Spleen (tissue), 11 donors: ENCODE measurements around the gene ABCA10. TPM values are rescaled to one million over a fixed set of nuclear protein-coding genes. Genes with fewer than 3 reads are reported as not detected.

ENCODE experiments used
- DNase-seq: peaks from one replicate; pipeline ENCODE4 v3.0.0-alpha.2; 2020
- H3K27ac ChIP-seq, 8 donors: fragments of 200-600 bp; sonication (generic) in 7 of 8; 1 replicate in 4 of 8; 2 replicates in 4 of 8; pipeline versions ENCODE4 v1.5.0 to v1.8.0; 2016 to 2021; ENCODE audit warnings: inconsistent platforms in 4 of 8, mild to moderate bottlenecking in 4 of 8, moderate library complexity in 1 of 8
- H3K27me3 ChIP-seq, 7 donors: fragments of 200-600 bp; sonication (generic) in 6 of 7; replicated peaks in 1 of 7; 1 replicate in 4 of 7; 2 replicates in 3 of 7; pipeline versions ENCODE4 v1.5.0 to v1.8.0; 2016 to 2021; ENCODE audit warnings: inconsistent platforms in 3 of 7, mild to moderate bottlenecking in 1 of 7
- H3K36me3 ChIP-seq, 6 donors: fragments of 200-600 bp; sonication (generic) in 5 of 6; 1 replicate in 4 of 6; 2 replicates in 2 of 6; pipeline versions ENCODE4 v1.5.0 to v1.8.0; 2016 to 2021; ENCODE audit warnings: inconsistent platforms in 2 of 6
- H3K4me1 ChIP-seq, 6 donors: fragments of 200-600 bp; sonication (generic) in 5 of 6; 1 replicate in 3 of 6; 2 replicates in 3 of 6; pipeline versions ENCODE4 v1.5.0 to v1.8.0; 2016 to 2021; ENCODE audit warnings: inconsistent platforms in 3 of 6
- H3K4me3 ChIP-seq, 8 donors: fragments of 200-600 bp; sonication (generic) in 7 of 8; 1 replicate in 4 of 8; 2 replicates in 4 of 8; pipeline versions ENCODE4 v1.5.0 to v1.8.0; 2016 to 2021; ENCODE audit warnings: inconsistent platforms in 4 of 8, mild to moderate bottlenecking in 4 of 8, moderate library complexity in 2 of 8
- H3K9me3 ChIP-seq, 8 donors: fragments of 200-600 bp; sonication (generic) in 7 of 8; 1 replicate in 4 of 8; 2 replicates in 4 of 8; pipeline versions ENCODE4 v1.5.0 to v1.8.0; 2016 to 2021; ENCODE audit warnings: inconsistent platforms in 4 of 8
- POLR2A ChIP-seq, 3 donors: fragments of 450-650 bp; IDR thresholded peaks; one replicate each; pipeline ENCODE4 v1.5.1; 2017; ENCODE audit warnings: antibody characterized with exemption in 3 of 3, mild to moderate bottlenecking in 1 of 3
- POLR2AphosphoS5 ChIP-seq, 3 donors: sonication (generic); formaldehyde crosslinking; IDR thresholded peaks; one replicate each; pipeline ENCODE4 v1.5.1; 2017; ENCODE audit warnings: antibody characterized with exemption in 3 of 3
- WGBS, 5 donors: extraction: QIAGEN DNeasy Blood & Tissue Kit in 3 of 5; methylation state at CpG; one replicate each; pipeline versions ENCODE4 v1.1.5 to v1.1.7; 2013 to 2018; 5-methylcytosine and 5-hydroxymethylcytosine counted together
- intact Hi-C: fragments of 100-400 bp; cut with DNase I; formaldehyde crosslinking; loops from one replicate; pipeline ENCODE4 v1.15.0; 2023; ENCODE audit warnings: low total_unique reads
- polyA plus RNA-seq, 3 donors: library from polyadenylated mRNA; stranded (reverse); fragments of 200-250 nt; gene quantifications; one replicate each; pipeline ENCODE4 v1.2.1, GENCODE V29; 2013
- total RNA-seq, 7 donors: library from RNA; depleted of rRNA in 3 of 7; stranded (reverse); fragments of >200 nt in 3 of 7; fragmentation: NEBNext Ultra II Directional in 4 of 7; extraction: Animal tissue kit (Norgen Biotek cat#: 25700) in 4 of 7; gene quantifications; one replicate each; pipeline versions ENCODE4 v1.1.0 to v1.2.1, GENCODE V29; 2016 to 2021
- TF ChIP-seq, protein P1 (sequence below), 11 experiments: fragments of 200-600 bp in 7 of 11; fragments of 450-650 bp in 4 of 11; sonication (generic) in 4 of 11; IDR thresholded peaks in 8 of 11; conservative IDR thresholded peaks in 3 of 11; 1 replicate in 7 of 11; 2 replicates in 4 of 11; pipeline versions ENCODE4 v1.4.0 to v1.8.0; 2016 to 2021; ENCODE audit warnings: antibody characterized with exemption in 11 of 11, inconsistent platforms in 4 of 11, mild to moderate bottlenecking in 1 of 11
- donor health status: healthy with polysubstance abuse.
- donor health status: DM: no; HTN: no; CAD: no; lungs with moderate emphysema.
- donor health status: DM: no; HTN: no; CAD: no.
- donor health status: Bipolar disorder and iron deficiency.
- donor health status: healthy.
- donor health status: DM: no; HTN: no; CAD: no.
- donor health status: DM: yes; HTN: yes; CAD: no.

The ABCA10 gene
- total and polyA plus RNA-seq, 10 donors = 1.5 to 4.9 (median 2.4) TPM

DNA sequence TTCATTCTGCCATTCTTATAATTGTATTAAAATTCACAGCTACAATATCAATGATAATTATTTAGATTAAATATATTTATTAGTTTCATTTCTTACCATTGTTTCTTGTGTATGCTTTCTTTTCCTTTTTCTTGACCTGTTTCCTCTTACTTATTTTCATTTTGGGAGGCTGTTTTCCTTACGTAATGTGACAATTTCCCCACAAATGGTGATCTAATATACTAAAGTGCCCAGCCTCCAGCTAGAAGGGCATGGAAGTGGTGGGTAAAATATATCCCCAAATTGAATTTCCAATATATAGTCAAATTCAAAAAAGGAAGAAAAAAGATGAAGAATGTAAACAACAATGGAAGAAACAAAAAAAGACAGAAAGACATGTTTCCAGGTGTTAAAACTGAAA is 85.5 kb downstream of the ABCA10 start:
- H3K36me3 ChIP-seq = no peaks in the 10 kb centered on the region
- TF ChIP-seq POLR2A (IDR thresholded peaks at IDR 0.05) = no peak
- TF ChIP-seq, protein P1, sequence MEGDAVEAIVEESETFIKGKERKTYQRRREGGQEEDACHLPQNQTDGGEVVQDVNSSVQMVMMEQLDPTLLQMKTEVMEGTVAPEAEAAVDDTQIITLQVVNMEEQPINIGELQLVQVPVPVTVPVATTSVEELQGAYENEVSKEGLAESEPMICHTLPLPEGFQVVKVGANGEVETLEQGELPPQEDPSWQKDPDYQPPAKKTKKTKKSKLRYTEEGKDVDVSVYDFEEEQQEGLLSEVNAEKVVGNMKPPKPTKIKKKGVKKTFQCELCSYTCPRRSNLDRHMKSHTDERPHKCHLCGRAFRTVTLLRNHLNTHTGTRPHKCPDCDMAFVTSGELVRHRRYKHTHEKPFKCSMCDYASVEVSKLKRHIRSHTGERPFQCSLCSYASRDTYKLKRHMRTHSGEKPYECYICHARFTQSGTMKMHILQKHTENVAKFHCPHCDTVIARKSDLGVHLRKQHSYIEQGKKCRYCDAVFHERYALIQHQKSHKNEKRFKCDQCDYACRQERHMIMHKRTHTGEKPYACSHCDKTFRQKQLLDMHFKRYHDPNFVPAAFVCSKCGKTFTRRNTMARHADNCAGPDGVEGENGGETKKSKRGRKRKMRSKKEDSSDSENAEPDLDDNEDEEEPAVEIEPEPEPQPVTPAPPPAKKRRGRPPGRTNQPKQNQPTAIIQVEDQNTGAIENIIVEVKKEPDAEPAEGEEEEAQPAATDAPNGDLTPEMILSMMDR (IDR thresholded peaks at IDR 0.05 in 8 of 11, conservative IDR thresholded peaks at IDR 0.05 in 3 of 11) = no peak
- TF ChIP-seq POLR2AphosphoS5 (IDR thresholded peaks at IDR 0.05) = no peak
- no peaks in the 10 kb centered on the region for H3K27me3 ChIP-seq
- H3K4me3 ChIP-seq = no peak overlapping the region
- WGBS, 5 donors = 59 to 97% (median 79%) methylated on average over 1 of the region's 1 CpG
- no peaks in the 10 kb centered on the region for H3K9me3 ChIP-seq
- intact Hi-C loops = no loop called here
- DNase-seq = no peak
- no peak overlapping the region for H3K27ac ChIP-seq
- peaks cover 0 to 19% (median 0%) of the 10 kb centered on the region in 6 donors for H3K4me1 ChIP-seq

DNA sequence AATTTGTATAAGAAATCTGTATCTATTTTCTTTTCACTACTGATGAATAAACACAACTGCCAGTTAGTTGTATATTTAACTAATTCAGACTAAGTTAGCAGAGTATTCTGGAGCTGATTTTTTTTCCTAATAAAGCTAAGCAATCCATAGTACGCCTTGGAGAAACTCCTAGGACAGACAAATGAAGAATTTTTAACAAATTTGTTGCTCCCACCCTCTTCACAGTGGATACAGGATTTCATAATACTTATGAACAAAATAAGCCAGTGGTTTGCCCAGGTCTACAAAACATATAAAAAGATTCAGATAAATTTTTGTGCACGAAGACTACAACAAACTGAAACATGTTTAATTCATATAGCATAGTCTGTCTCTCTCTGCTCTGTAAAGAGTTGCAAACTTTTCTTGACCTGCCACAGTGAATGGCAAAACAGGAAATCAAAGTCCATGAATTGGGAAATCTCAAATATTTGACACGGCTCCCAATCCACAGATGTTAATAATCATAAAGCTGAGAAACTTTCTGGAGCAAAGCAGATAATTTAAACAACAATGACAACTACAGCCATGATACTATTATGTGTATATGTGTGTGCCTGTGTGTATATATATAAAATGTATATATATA is 86.3 kb downstream of the ABCA10 start:
- no peaks in the 10 kb centered on the region for H3K36me3 ChIP-seq
- no peaks in the 10 kb centered on the region for H3K27me3 ChIP-seq
- peak overlapping the region in 1 of 8 donors; percentile 34 for H3K4me3 ChIP-seq
- WGBS, 5 donors = 61 to 74% (median 66%) methylated on average over 3 of the region's 3 CpGs
- peak overlapping the region in 7 of 8 donors; percentile 15 to 60 (median 35) for H3K27ac ChIP-seq
- peaks cover 0 to 19% (median 0%) of the 10 kb centered on the region in 6 donors for H3K4me1 ChIP-seq
- no peaks in the 10 kb centered on the region for H3K9me3 ChIP-seq
- TF ChIP-seq POLR2A (IDR thresholded peaks at IDR 0.05) = no peak
- TF ChIP-seq, protein P1 (IDR thresholded peaks at IDR 0.05 in 8 of 11, conservative IDR thresholded peaks at IDR 0.05 in 3 of 11) = no peak
- no peak for TF ChIP-seq POLR2AphosphoS5 (IDR thresholded peaks at IDR 0.05)
- no peak for DNase-seq
- intact Hi-C loops = no loop called here

DNA sequence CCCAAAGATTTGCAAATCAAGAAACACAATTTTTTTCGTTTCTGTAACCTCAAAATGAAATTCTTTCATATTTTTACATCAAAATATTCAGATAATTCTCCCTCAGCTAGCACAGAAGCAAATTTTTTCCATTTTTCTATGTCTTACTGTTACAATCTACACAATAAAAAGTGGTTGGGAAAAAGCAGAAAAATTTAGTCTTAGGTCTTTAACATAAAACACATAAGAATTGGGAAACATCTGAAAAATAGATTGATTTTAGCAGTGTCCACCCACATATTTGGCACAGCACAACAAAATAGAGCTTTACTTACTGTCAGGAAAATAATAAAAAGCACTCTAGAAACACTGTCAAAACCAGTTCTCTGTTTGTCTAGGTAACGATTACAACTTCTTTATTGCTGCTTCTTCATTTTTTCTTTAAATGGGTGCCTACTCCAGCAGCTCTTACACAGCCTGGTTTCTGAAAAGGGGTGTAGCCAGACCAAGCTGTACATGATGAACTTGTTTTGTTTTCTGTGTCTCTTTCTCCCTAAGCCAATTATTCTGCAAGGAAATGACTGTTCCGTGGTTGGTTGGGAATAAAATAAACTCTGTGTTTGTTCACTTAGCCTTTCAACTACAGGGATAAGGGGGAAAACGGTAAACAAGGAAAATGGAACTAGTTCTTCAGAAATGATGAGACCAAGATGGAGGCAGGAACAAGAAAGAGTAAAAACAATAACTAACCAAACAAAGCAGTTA is 87.0 kb downstream of the ABCA10 start, which contains the start of gene ABCA6:
Gene ABCA6, minus strand, starts transcription at position 465 of the 744 bp plus-strand sequence. CDS start 1,192 bp downstream, outside the sequence.
- H3K27ac ChIP-seq = peak within 1 kb of the TSS in 7 of 8 donors; percentile 15 to 60 (median 35)
- H3K36me3 ChIP-seq = no peaks in the 10 kb centered on the region
- H3K4me3 ChIP-seq = peak within 1 kb of the TSS in 2 of 8 donors; percentile 13 to 34
- peaks cover 0 to 6% (median 0%) of the 10 kb centered on the region in 8 donors for H3K9me3 ChIP-seq
- no peak for DNase-seq
- WGBS, 5 donors = 60 to 79% (median 63%) methylated on average over 4 of the region's 4 CpGs
- H3K27me3 ChIP-seq = no peaks in the 10 kb centered on the region
- TF ChIP-seq POLR2AphosphoS5 (IDR thresholded peaks at IDR 0.05) = no peak
- no peak for TF ChIP-seq POLR2A (IDR thresholded peaks at IDR 0.05)
- TF ChIP-seq, protein P1 (IDR thresholded peaks at IDR 0.05 in 8 of 11, conservative IDR thresholded peaks at IDR 0.05 in 3 of 11) = no peak
- peaks cover 0 to 19% (median 0%) of the 10 kb centered on the region in 6 donors for H3K4me1 ChIP-seq
- intact Hi-C loops = no loop called here

DNA sequence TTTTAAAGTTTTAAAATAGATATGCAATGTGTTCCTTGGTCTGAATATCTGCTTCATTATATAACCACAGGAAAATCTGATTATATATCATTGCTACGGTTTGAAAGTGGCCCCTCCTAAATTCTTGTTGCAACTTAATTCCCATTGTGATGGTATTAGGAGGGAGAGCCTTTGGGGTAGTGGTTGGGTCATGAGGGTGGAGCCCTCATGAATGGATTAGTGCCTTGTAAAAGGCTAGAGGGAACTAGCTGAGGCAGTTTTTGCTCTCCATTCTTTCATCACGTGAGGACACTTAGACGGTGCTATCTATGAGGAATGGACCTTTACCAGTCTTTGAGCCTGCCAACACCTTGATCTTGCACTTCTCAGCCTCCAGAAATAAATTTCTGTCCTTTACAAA is 94.5 kb downstream of the ABCA10 start:
- Histone ChIP-seq H3K4me1 (no peaks in the 10 kb centered on the region), H3K4me3 (no peak overlapping the region), H3K9me3 (peaks cover 0 to 7% (median 0%) of the 10 kb centered on the region in 8 donors), H3K36me3 (no peaks in the 10 kb centered on the region), H3K27me3 (no peaks in the 10 kb centered on the region), H3K27ac (no peak overlapping the region)
- DNase-seq = no peak
- 81 to 91% (median 90%) methylated on average over 3 of the region's 3 CpGs for WGBS, 5 donors
- intact Hi-C loops = no loop called here
- TF ChIP-seq POLR2A (IDR thresholded peaks at IDR 0.05) = no peak
- no peak for TF ChIP-seq POLR2AphosphoS5 (IDR thresholded peaks at IDR 0.05)
- TF ChIP-seq, protein P1 (IDR thresholded peaks at IDR 0.05 in 8 of 11, conservative IDR thresholded peaks at IDR 0.05 in 3 of 11) = no peak
